GM23338 (cell line): Measurements from ENCODE around the gene ADPGK. TPM values are rescaled to one million over a fixed set of nuclear protein-coding genes. Genes with fewer than 3 reads are reported as not detected.

Experiments used
- ATAC-seq: fragments of 200-7000 bp; cut with Tn5 transposase; 3 replicates; pipeline ENCODE4 v1.9.1; 2020
- DNase-seq: peaks from one replicate; pipeline ENCODE4 v3.0.0-alpha.2; 2015; ENCODE audit warnings: low spot score
- H2AFZ ChIP-seq: fragments of 200-600 bp; sonication (generic); 2 replicates; pipeline ENCODE4 v1.8.0; 2016; ENCODE audit warnings: antibody characterized with exemption, mild to moderate bottlenecking, moderate library complexity
- H3F3A ChIP-seq: fragments of 200-600 bp; sonication (generic); replicated peaks from 2 replicates; pipeline ENCODE4 v1.8.0; 2017; ENCODE audit warnings: antibody characterized with exemption, mixed run types, low read depth
- H3K27ac ChIP-seq: fragments of 200-600 bp; sonication (generic); 2 replicates; pipeline ENCODE4 v1.6.1; 2016; ENCODE audit warnings: low read depth
- H3K27me3 ChIP-seq: fragments of 200-600 bp; sonication (generic); 2 replicates; pipeline ENCODE4 v1.8.0; 2016; ENCODE audit warnings: mild to moderate bottlenecking, mixed run types, moderate library complexity; ENCODE audit not compliant: insufficient read depth
- H3K36me3 ChIP-seq: fragments of 200-600 bp; sonication (generic); 2 replicates; pipeline ENCODE4 v1.8.0; 2016; ENCODE audit warnings: mild to moderate bottlenecking; ENCODE audit not compliant: insufficient read depth
- H3K4me1 ChIP-seq: fragments of 200-600 bp; sonication (generic); 2 replicates; pipeline ENCODE4 v1.8.0; 2016; ENCODE audit warnings: mild to moderate bottlenecking, moderate library complexity; ENCODE audit not compliant: insufficient read depth
- H3K4me2 ChIP-seq: fragments of 200-600 bp; sonication (generic); 2 replicates; pipeline ENCODE4 v1.7.1; 2017; ENCODE audit warnings: mixed run types
- H3K4me3 ChIP-seq: fragments of 200-600 bp; sonication (generic); 2 replicates; pipeline ENCODE4 v1.6.1; 2016; ENCODE audit warnings: mixed run types
- H3K79me2 ChIP-seq: fragments of 200-600 bp; sonication (generic); replicated peaks from 2 replicates; pipeline ENCODE4 v1.8.0; 2017; ENCODE audit warnings: mild to moderate bottlenecking; ENCODE audit not compliant: insufficient read depth
- H3K9me2 ChIP-seq: fragments of 200-600 bp; sonication (generic); 2 replicates; pipeline ENCODE4 v1.8.0; 2017; ENCODE audit not compliant: insufficient read depth
- H4K20me1 ChIP-seq: fragments of 200-600 bp; sonication (generic); replicated peaks from 2 replicates; pipeline ENCODE4 v1.8.0; 2017; ENCODE audit warnings: mild to moderate bottlenecking; ENCODE audit not compliant: insufficient read depth
- H3K27ac Mint-ChIP-seq: 2 replicates; pipeline ENCODE4 v1.8.0; 2020; ENCODE audit warnings: inconsistent platforms, mild to moderate bottlenecking, moderate library complexity, mixed read lengths
- H3K27me3 Mint-ChIP-seq: 3 replicates; pipeline ENCODE4 v1.8.0; 2022; ENCODE audit warnings: low read depth, mild to moderate bottlenecking, moderate library complexity, mixed read lengths, inconsistent platforms; ENCODE audit not compliant: insufficient read depth, poor library complexity
- H3K36me3 Mint-ChIP-seq: 3 replicates; pipeline ENCODE4 v1.8.0; 2021; ENCODE audit warnings: low read depth, mild to moderate bottlenecking, inconsistent platforms, moderate library complexity, mixed read lengths
- H3K4me1 Mint-ChIP-seq: 3 replicates; pipeline ENCODE4 v1.8.0; 2020; ENCODE audit warnings: mild to moderate bottlenecking, inconsistent platforms, mixed read lengths
- H3K4me3 Mint-ChIP-seq: 3 replicates; pipeline ENCODE4 v1.8.0; 2021; ENCODE audit warnings: moderate library complexity, mild to moderate bottlenecking, inconsistent platforms, mixed read lengths
- H3K9me3 Mint-ChIP-seq: 3 replicates; pipeline ENCODE4 v1.8.0; 2020; ENCODE audit warnings: moderate library complexity, mild to moderate bottlenecking, inconsistent platforms, mixed read lengths
- CREB1 ChIP-seq: fragments of 250-450 bp; sonication (Bioruptor Pico); IDR thresholded peaks from 2 replicates; pipeline ENCODE4 v1.5.0; 2020; ENCODE audit warnings: low read depth, mild to moderate bottlenecking, moderate library complexity
- JUNB ChIP-seq: IDR thresholded peaks from one replicate; pipeline ENCODE4 v1.6.1; 2016; ENCODE audit warnings: antibody characterized with exemption; ENCODE audit not compliant: unreplicated experiment
- POLR2AphosphoS5 ChIP-seq: IDR thresholded peaks from 2 replicates; pipeline ENCODE4 v1.6.1; 2016; ENCODE audit warnings: antibody characterized with exemption, low read depth
- STAT1 ChIP-seq: IDR thresholded peaks from one replicate; pipeline ENCODE4 v1.6.1; 2016; ENCODE audit warnings: antibody characterized with exemption; ENCODE audit not compliant: unreplicated experiment
- ZNF114 ChIP-seq: fragments of 250-450 bp; sonication (Bioruptor Pico); IDR thresholded peaks from 2 replicates; pipeline ENCODE4 v1.5.0; 2020; ENCODE audit warnings: mild to moderate bottlenecking, moderate library complexity
- ZNF331 ChIP-seq: fragments of 250-450 bp; sonication (Bioruptor Pico); IDR thresholded peaks from 2 replicates; pipeline ENCODE4 v1.5.0; 2020; ENCODE audit warnings: low read depth, mild to moderate bottlenecking, moderate library complexity
- polyA plus RNA-seq: library from polyadenylated mRNA; unstranded; fragments of >200 nt; fragmentation: Nextera tagmentation; extraction: Ambion mirVana; gene quantifications from 2 replicates; pipeline ENCODE4 v1.2.1, GENCODE V29; 2016
- total RNA-seq: library from RNA; depleted of rRNA; stranded (reverse); fragments of >200 nt; shearing (Covaris generic); gene quantifications from 2 replicates; pipeline ENCODE4 v1.2.3, GENCODE V29; 2014
- TF ChIP-seq, protein P1 (sequence below): fragments of 250-450 bp; sonication (Bioruptor Pico); IDR thresholded peaks from 2 replicates; pipeline ENCODE4 v1.5.0; 2020; ENCODE audit warnings: mild to moderate bottlenecking, moderate library complexity
- TF ChIP-seq, protein P2 (sequence below), 2 experiments: fragments of 200-600 bp in 1 of 2; sonication (generic) in 1 of 2; conservative IDR thresholded peaks; 2 replicates each; pipeline versions ENCODE4 v1.5.1 to v1.6.1; 2016 to 2017; ENCODE audit warnings: antibody characterized with exemption in 2 of 2, low read depth in 2 of 2, mild to moderate bottlenecking in 2 of 2, moderate library complexity in 1 of 2
- TF ChIP-seq, protein P3 (sequence below): IDR thresholded peaks from one replicate; pipeline ENCODE4 v1.6.1; 2018; ENCODE audit warnings: antibody characterized with exemption; ENCODE audit not compliant: unreplicated experiment

Gene ADPGK
- total and polyA plus RNA-seq, 2 experiments from 2014 or later = 21.5 to 57.0 TPM

DNA sequence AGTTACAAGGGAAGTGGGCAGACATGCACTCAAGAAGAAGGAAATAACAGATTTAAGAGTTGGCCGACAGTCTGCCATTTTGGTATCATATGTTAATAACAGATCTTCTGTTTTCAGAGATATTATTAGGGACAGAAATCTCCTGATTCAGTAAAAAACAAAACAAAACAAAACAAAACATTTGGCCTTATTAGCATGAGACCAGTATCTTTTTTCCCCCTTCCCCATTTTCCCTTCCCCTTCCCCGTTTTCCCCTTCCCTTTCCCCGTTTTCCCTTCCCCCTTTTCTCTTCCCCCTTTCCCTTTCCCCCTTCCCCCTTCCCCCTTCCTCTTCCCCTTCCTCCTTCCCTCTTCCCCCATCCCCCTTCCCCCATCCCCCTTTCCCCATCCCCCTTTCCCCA lies 58.1 kb downstream of the ADPGK start:
- DNase-seq (no peak), ATAC-seq (no peak)
- Histone ChIP-seq H3K27me3 (no peaks in the 10 kb centered on the region), H3K4me1 (peaks cover 13% of the 10 kb centered on the region), H2AFZ (no peak overlapping the region), H3F3A (no peaks in the 10 kb centered on the region), H3K79me2 (no peaks in the 10 kb centered on the region), H3K4me2 (no peak overlapping the region), H4K20me1 (no peaks in the 10 kb centered on the region), H3K27ac (no peak overlapping the region), H3K36me3 (peaks cover 5% of the 10 kb centered on the region; the same call in 1 of the 2 replicates), H3K4me3 (no peak overlapping the region), H3K9me2 (no peaks in the 10 kb centered on the region)
- Mint-ChIP-seq H3K27ac (no peak overlapping the region), H3K9me3 (no peaks in the 10 kb centered on the region; the same call in 2 of the 3 replicates), H3K36me3 (peaks cover 24% of the 10 kb centered on the region; the same call in 2 of the 3 replicates), H3K4me1 (peaks cover 9% of the 10 kb centered on the region), H3K27me3 (peaks cover 2% of the 10 kb centered on the region), H3K4me3 (no peak overlapping the region)
- TF ChIP-seq JUNB = no peak
- TF ChIP-seq, protein P1, sequence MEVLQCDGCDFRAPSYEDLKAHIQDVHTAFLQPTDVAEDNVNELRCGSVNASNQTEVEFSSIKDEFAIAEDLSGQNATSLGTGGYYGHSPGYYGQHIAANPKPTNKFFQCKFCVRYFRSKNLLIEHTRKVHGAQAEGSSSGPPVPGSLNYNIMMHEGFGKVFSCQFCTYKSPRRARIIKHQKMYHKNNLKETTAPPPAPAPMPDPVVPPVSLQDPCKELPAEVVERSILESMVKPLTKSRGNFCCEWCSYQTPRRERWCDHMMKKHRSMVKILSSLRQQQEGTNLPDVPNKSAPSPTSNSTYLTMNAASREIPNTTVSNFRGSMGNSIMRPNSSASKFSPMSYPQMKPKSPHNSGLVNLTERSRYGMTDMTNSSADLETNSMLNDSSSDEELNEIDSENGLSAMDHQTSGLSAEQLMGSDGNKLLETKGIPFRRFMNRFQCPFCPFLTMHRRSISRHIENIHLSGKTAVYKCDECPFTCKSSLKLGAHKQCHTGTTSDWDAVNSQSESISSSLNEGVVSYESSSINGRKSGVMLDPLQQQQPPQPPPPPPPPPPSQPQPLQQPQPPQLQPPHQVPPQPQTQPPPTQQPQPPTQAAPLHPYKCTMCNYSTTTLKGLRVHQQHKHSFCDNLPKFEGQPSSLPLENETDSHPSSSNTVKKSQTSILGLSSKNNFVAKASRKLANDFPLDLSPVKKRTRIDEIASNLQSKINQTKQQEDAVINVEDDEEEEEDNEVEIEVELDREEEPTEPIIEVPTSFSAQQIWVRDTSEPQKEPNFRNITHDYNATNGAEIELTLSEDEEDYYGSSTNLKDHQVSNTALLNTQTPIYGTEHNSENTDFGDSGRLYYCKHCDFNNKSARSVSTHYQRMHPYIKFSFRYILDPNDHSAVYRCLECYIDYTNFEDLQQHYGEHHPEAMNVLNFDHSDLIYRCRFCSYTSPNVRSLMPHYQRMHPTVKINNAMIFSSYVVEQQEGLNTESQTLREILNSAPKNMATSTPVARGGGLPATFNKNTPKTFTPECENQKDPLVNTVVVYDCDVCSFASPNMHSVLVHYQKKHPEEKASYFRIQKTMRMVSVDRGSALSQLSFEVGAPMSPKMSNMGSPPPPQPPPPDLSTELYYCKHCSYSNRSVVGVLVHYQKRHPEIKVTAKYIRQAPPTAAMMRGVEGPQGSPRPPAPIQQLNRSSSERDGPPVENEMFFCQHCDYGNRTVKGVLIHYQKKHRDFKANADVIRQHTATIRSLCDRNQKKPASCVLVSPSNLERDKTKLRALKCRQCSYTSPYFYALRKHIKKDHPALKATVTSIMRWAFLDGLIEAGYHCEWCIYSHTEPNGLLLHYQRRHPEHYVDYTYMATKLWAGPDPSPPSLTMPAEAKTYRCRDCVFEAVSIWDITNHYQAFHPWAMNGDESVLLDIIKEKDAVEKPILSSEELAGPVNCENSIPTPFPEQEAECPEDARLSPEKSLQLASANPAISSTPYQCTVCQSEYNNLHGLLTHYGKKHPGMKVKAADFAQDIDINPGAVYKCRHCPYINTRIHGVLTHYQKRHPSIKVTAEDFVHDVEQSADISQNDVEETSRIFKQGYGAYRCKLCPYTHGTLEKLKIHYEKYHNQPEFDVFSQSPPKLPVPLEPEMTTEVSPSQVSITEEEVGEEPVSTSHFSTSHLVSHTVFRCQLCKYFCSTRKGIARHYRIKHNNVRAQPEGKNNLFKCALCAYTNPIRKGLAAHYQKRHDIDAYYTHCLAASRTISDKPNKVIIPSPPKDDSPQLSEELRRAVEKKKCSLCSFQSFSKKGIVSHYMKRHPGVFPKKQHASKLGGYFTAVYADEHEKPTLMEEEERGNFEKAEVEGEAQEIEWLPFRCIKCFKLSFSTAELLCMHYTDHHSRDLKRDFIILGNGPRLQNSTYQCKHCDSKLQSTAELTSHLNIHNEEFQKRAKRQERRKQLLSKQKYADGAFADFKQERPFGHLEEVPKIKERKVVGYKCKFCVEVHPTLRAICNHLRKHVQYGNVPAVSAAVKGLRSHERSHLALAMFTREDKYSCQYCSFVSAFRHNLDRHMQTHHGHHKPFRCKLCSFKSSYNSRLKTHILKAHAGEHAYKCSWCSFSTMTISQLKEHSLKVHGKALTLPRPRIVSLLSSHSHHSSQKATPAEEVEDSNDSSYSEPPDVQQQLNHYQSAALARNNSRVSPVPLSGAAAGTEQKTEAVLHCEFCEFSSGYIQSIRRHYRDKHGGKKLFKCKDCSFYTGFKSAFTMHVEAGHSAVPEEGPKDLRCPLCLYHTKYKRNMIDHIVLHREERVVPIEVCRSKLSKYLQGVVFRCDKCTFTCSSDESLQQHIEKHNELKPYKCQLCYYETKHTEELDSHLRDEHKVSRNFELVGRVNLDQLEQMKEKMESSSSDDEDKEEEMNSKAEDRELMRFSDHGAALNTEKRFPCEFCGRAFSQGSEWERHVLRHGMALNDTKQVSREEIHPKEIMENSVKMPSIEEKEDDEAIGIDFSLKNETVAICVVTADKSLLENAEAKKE = no peak
- no peak for TF ChIP-seq STAT1
- TF ChIP-seq, protein P2, sequence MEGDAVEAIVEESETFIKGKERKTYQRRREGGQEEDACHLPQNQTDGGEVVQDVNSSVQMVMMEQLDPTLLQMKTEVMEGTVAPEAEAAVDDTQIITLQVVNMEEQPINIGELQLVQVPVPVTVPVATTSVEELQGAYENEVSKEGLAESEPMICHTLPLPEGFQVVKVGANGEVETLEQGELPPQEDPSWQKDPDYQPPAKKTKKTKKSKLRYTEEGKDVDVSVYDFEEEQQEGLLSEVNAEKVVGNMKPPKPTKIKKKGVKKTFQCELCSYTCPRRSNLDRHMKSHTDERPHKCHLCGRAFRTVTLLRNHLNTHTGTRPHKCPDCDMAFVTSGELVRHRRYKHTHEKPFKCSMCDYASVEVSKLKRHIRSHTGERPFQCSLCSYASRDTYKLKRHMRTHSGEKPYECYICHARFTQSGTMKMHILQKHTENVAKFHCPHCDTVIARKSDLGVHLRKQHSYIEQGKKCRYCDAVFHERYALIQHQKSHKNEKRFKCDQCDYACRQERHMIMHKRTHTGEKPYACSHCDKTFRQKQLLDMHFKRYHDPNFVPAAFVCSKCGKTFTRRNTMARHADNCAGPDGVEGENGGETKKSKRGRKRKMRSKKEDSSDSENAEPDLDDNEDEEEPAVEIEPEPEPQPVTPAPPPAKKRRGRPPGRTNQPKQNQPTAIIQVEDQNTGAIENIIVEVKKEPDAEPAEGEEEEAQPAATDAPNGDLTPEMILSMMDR (conservative IDR thresholded peaks at IDR 0.05; ENCODE audit: low read depth in 2 of 2) = no peak
- no peak for TF ChIP-seq ZNF331 (CRISPR knock-in tag)
- no peak for TF ChIP-seq ZNF114 (CRISPR knock-in tag)
- TF ChIP-seq, protein P3, sequence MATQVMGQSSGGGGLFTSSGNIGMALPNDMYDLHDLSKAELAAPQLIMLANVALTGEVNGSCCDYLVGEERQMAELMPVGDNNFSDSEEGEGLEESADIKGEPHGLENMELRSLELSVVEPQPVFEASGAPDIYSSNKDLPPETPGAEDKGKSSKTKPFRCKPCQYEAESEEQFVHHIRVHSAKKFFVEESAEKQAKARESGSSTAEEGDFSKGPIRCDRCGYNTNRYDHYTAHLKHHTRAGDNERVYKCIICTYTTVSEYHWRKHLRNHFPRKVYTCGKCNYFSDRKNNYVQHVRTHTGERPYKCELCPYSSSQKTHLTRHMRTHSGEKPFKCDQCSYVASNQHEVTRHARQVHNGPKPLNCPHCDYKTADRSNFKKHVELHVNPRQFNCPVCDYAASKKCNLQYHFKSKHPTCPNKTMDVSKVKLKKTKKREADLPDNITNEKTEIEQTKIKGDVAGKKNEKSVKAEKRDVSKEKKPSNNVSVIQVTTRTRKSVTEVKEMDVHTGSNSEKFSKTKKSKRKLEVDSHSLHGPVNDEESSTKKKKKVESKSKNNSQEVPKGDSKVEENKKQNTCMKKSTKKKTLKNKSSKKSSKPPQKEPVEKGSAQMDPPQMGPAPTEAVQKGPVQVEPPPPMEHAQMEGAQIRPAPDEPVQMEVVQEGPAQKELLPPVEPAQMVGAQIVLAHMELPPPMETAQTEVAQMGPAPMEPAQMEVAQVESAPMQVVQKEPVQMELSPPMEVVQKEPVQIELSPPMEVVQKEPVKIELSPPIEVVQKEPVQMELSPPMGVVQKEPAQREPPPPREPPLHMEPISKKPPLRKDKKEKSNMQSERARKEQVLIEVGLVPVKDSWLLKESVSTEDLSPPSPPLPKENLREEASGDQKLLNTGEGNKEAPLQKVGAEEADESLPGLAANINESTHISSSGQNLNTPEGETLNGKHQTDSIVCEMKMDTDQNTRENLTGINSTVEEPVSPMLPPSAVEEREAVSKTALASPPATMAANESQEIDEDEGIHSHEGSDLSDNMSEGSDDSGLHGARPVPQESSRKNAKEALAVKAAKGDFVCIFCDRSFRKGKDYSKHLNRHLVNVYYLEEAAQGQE = no peak
- no peak for TF ChIP-seq POLR2AphosphoS5
- TF ChIP-seq CREB1 = no peak
